BLaER1 treated with 17β-estradiol and CSF1 and Interleukin-3, amounts not matched to agents 10 nM and 100 nM (cell line): ENCODE results near the gene FOXN3.

Experiments used
- H3K27ac ChIP-seq, 11 experiments: shearing (Covaris generic); formaldehyde crosslinking; 2 replicates each; pipeline ENCODE4 v1.8.1; 2022
- H3K27me3 ChIP-seq, 11 experiments: shearing (Covaris generic); formaldehyde crosslinking; 2 replicates each; pipeline ENCODE4 v1.8.1; 2022
- H3K36me3 ChIP-seq, 11 experiments: shearing (Covaris generic); formaldehyde crosslinking; 2 replicates each; pipeline ENCODE4 v1.8.1; 2022
- H3K4me1 ChIP-seq, 10 experiments: shearing (Covaris generic); formaldehyde crosslinking; 2 replicates each; pipeline ENCODE4 v1.8.1; 2022
- H3K4me2 ChIP-seq, 11 experiments: shearing (Covaris generic); formaldehyde crosslinking; 2 replicates each; pipeline ENCODE4 v1.8.1; 2022
- H3K4me3 ChIP-seq, 10 experiments: shearing (Covaris generic); formaldehyde crosslinking; 2 replicates each; pipeline ENCODE4 v1.8.1; 2022
- H3K9ac ChIP-seq, 11 experiments: shearing (Covaris generic); formaldehyde crosslinking; 2 replicates each; pipeline ENCODE4 v1.8.1; 2022
- H3K9me3 ChIP-seq, 11 experiments: shearing (Covaris generic); formaldehyde crosslinking; replicated peaks in 1 of 11; 2 replicates each; pipeline ENCODE4 v1.8.1; 2022
- H4K20me1 ChIP-seq, 11 experiments: shearing (Covaris generic); formaldehyde crosslinking; 2 replicates each; pipeline ENCODE4 v1.8.1; 2022
- Cebpa-rat ChIP-seq, 11 experiments: shearing (Covaris generic); IDR thresholded peaks; 2 replicates each; pipeline ENCODE4 v1.8.1; 2022

Gene FOXN3

DNA sequence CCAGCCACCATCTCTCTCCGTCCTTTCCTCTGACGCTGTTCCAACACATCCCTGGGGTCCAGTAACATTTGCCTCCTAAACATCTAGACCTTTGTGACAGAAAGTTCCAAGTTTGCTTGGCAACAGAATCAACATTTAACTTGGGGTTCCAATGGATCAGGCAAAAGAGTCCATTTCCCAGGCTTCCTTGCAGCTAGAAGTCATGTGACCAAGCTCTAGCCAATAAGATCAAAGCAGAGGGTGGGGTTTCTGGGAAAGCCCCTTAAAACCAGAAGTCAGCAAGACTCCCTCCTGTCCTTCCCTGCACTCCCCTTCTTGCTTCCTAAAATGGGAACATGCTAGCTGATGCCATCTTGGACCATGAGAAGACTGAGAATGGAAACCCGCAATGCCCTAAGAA, 14.7 kb downstream of the FOXN3 start:
- peaks cover 31 to 86% (median 70%) of the 10 kb centered on the region in 11 experiments; a peak in 20 of 22 replicates for H4K20me1 ChIP-seq
- H3K4me2 ChIP-seq = peak overlapping the region in 10 of 11 experiments; percentile 3 to 52 (median 24); a peak in 16 of 22 replicates
- H3K9me3 ChIP-seq = peaks cover 0 to 20% (median 11%) of the 10 kb centered on the region in 11 experiments; a peak in 14 of 22 replicates
- H3K27ac ChIP-seq = no peak overlapping the region
- no peak overlapping the region for H3K4me3 ChIP-seq
- TF ChIP-seq Cebpa-rat (IDR thresholded peaks at IDR 0.05) = no peak
- H3K9ac ChIP-seq = no peak overlapping the region
- H3K36me3 ChIP-seq = peaks cover 36 to 71% (median 55%) of the 10 kb centered on the region in 11 experiments
- no peaks in the 10 kb centered on the region for H3K27me3 ChIP-seq
- H3K4me1 ChIP-seq = peaks cover 43 to 70% (median 58%) of the 10 kb centered on the region in 10 experiments

DNA sequence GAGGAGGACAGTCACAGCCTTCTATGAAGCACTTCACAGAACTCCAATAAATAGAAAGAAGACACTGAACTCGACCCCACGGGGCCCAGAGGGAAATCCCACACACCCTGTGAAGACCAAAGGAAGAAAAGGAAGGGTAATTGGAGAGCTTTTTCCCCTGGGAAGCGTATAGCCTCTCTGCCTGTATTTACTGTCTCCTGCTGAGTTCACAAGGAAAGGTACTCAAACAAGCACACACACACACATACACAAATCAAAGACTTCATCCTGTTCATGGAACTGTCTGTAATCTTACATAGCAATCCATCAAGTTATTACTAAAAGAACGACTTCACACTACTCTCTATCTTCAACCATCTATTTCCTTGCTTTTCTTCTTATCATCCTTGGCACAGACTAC, 15.3 kb downstream of the FOXN3 start:
- Histone ChIP-seq H3K4me2 (peak overlapping the region in 9 of 11 experiments; percentile 3 to 52 (median 19); a peak in 10 of 22 replicates), H3K27ac (no peak overlapping the region; a peak in 1 of 22 replicates), H3K9ac (no peak overlapping the region), H3K9me3 (peaks cover 0 to 20% (median 11%) of the 10 kb centered on the region in 11 experiments; a peak in 14 of 22 replicates), H3K4me1 (peaks cover 38 to 65% (median 53%) of the 10 kb centered on the region in 10 experiments), H3K4me3 (no peak overlapping the region), H3K36me3 (peaks cover 36 to 71% (median 52%) of the 10 kb centered on the region in 11 experiments), H3K27me3 (no peaks in the 10 kb centered on the region), H4K20me1 (peaks cover 31 to 86% (median 71%) of the 10 kb centered on the region in 11 experiments; a peak in 20 of 22 replicates)
- TF ChIP-seq Cebpa-rat (IDR thresholded peaks at IDR 0.05) = no peak

DNA sequence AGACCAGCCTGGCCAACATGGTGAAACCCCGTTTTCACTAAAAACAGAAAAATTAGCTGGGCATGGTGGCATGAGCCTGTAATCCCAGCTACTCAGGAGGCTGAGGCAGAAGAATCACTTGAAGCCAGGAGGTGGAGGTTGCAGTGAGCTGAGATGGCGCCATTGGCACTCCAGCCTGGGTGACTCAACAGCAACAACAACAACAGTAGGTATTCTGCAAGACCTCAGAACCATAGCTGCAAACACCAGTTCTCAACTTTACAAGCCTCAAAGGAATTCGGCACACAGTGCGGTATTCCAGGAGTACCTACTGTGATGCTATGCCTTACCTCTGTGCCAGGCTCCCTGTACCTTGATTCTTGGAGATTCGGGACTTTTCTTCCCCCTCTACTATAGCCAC, 15.8 kb downstream of the FOXN3 start:
- TF ChIP-seq Cebpa-rat (IDR thresholded peaks at IDR 0.05) = no peak
- no peak overlapping the region for H3K27ac ChIP-seq
- H3K9ac ChIP-seq = no peak overlapping the region
- no peaks in the 10 kb centered on the region for H3K27me3 ChIP-seq
- peaks cover 32 to 87% (median 71%) of the 10 kb centered on the region in 11 experiments; a peak in 20 of 22 replicates for H4K20me1 ChIP-seq
- H3K4me1 ChIP-seq = peaks cover 33 to 62% (median 50%) of the 10 kb centered on the region in 10 experiments
- peaks cover 0 to 20% (median 11%) of the 10 kb centered on the region in 11 experiments; a peak in 14 of 22 replicates for H3K9me3 ChIP-seq
- H3K4me2 ChIP-seq = peak overlapping the region in 8 of 11 experiments; percentile 6 to 52 (median 24); a peak in 5 of 22 replicates
- no peak overlapping the region for H3K4me3 ChIP-seq
- peaks cover 36 to 69% (median 52%) of the 10 kb centered on the region in 11 experiments for H3K36me3 ChIP-seq

DNA sequence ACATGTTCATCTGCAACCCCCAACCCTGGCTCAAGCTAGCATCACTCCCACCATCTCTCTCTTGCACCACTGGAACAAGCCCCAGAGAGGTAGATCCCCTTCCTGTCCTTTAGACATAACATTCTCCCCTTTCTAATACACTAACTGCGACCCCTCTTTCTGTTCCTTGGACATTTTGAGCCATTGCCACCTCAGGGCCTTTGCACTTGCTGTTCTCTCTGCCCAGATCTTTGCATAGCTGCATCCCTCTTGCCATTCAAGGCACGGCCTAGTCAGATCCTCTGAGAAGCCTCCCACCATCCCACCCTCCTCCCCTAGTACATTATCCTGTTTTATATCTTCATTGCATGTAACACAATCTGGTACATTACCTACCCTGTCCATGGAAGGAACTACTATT, 16.5 kb downstream of the FOXN3 start:
- H3K27me3 ChIP-seq = no peaks in the 10 kb centered on the region
- H3K4me1 ChIP-seq = peaks cover 33 to 65% (median 53%) of the 10 kb centered on the region in 10 experiments
- peaks cover 0 to 20% (median 11%) of the 10 kb centered on the region in 11 experiments; a peak in 14 of 22 replicates for H3K9me3 ChIP-seq
- no peak for TF ChIP-seq Cebpa-rat (IDR thresholded peaks at IDR 0.05)
- no peak overlapping the region for H3K9ac ChIP-seq
- no peak overlapping the region for H3K4me3 ChIP-seq
- peak overlapping the region in 6 of 11 experiments; percentile 3 to 55 (median 35); a peak in 9 of 22 replicates for H3K4me2 ChIP-seq
- peaks cover 29 to 62% (median 46%) of the 10 kb centered on the region in 11 experiments for H3K36me3 ChIP-seq
- H4K20me1 ChIP-seq = peaks cover 35 to 87% (median 70%) of the 10 kb centered on the region in 11 experiments; a peak in 20 of 22 replicates
- H3K27ac ChIP-seq = peak overlapping the region in 2 of 11 experiments; percentile 38; a peak in 3 of 22 replicates

DNA sequence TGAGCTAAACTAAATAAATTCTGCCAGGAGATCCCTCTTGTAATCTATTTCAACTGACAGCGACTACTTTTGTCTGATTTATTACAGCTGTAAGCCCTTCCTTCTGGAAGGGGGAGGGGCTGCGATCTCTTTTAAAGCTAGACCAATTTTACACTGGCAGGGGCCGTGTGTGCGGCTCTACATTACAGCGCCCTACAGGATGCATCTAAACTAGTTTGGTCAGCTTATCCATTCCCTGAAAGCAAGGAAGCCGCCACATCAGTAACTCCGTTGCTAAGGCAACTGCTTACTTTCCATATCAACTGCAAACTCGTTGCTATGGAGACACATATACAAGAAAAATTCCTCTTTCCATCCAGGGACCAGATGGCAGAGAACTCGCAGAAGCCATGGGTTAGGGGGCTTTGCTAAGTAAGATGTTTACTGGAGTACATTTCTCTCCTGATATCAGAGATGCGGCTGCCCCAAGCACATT, 17.4 kb downstream of the FOXN3 start:
- H3K9me3 ChIP-seq = peaks cover 0 to 20% (median 11%) of the 10 kb centered on the region in 11 experiments; a peak in 13 of 22 replicates
- no peak overlapping the region for H3K4me3 ChIP-seq
- H3K9ac ChIP-seq = no peak overlapping the region
- H3K36me3 ChIP-seq = peaks cover 20 to 56% (median 37%) of the 10 kb centered on the region in 11 experiments
- peak overlapping the region in 3 of 11 experiments; percentile 24 to 38 (median 38); a peak in 4 of 22 replicates for H3K27ac ChIP-seq
- H3K27me3 ChIP-seq = no peaks in the 10 kb centered on the region
- H3K4me2 ChIP-seq = peak overlapping the region in 8 of 11 experiments; percentile 2 to 55 (median 32); a peak in 12 of 22 replicates
- TF ChIP-seq Cebpa-rat (IDR thresholded peaks at IDR 0.05) = no peak
- H4K20me1 ChIP-seq = peaks cover 35 to 93% (median 70%) of the 10 kb centered on the region in 11 experiments; a peak in 20 of 22 replicates
- peaks cover 38 to 73% (median 58%) of the 10 kb centered on the region in 10 experiments for H3K4me1 ChIP-seq

DNA sequence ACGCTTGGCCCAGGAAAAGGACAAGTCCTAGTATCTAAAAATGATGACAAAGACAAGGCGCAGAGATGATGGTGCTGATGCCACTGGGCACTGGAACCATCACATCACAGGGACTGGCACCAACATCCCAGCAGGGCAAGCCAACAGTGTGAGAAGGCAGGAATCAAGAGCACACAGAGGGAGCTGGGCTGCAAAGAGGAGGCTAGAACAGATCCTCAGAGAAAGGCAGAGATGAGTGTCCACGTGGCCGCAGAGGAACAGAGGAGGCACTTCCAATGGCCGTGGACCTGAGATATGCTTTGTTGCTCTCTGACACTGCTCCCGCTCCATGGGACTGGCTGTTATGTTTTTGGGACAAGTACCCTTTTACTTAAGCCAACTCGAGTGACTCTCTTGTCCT, 17.9 kb downstream of the FOXN3 start:
- no peak overlapping the region for H3K4me3 ChIP-seq
- no peaks in the 10 kb centered on the region for H3K27me3 ChIP-seq
- H4K20me1 ChIP-seq = peaks cover 35 to 97% (median 70%) of the 10 kb centered on the region in 11 experiments; a peak in 20 of 22 replicates
- H3K4me1 ChIP-seq = peaks cover 38 to 75% (median 63%) of the 10 kb centered on the region in 10 experiments
- no peak for TF ChIP-seq Cebpa-rat (IDR thresholded peaks at IDR 0.05)
- peak overlapping the region in 6 of 11 experiments; percentile 2 to 55 (median 38); a peak in 10 of 22 replicates for H3K4me2 ChIP-seq
- H3K9me3 ChIP-seq = peaks cover 0 to 20% (median 11%) of the 10 kb centered on the region in 11 experiments; a peak in 13 of 22 replicates
- no peak overlapping the region for H3K9ac ChIP-seq
- peaks cover 17 to 56% (median 32%) of the 10 kb centered on the region in 11 experiments; a peak in 21 of 22 replicates for H3K36me3 ChIP-seq
- peak overlapping the region in 2 of 11 experiments; percentile 24 to 38; a peak in 2 of 22 replicates for H3K27ac ChIP-seq

DNA sequence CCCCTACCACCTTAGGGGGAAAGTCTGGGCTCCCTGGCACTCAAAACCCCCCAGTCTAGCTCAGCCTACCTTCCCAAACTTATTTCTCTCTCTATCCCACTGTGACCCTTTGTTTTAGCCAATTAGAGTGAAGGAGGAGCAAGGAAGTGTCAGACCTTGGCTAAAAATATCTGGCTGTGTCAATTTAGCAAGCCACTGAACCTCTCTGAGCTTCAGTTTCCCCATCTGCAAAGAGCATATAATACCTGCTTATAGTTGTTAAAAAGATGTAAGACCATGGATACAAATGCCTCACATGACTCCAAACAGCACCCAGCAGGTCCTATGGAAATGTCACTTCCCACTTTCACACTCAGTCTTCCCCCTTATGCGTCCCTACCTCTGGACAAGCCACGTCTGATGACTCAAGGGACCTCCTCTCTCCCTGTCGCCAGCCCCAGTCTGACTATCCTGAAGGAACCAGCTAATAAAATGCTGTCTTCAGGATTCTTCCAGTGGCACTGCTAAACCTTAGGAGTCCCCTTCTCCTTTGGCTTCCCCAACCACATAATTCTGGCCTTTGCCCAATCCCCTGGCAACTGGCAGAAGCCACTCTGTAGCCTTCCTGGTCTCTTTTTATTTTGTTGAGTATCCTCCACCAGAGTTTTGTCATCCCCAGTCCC, 19.3 kb downstream of the FOXN3 start:
- Histone ChIP-seq H3K9ac (no peak overlapping the region), H3K4me1 (peaks cover 40 to 78% (median 68%) of the 10 kb centered on the region in 10 experiments), H3K36me3 (peaks cover 6 to 44% (median 20%) of the 10 kb centered on the region in 11 experiments; a peak in 18 of 22 replicates), H3K4me3 (no peak overlapping the region), H3K27me3 (no peaks in the 10 kb centered on the region), H3K27ac (0 out of 22 replicates have a peak overlapping the region, but pooled peaks of 1 of the 11 experiments have one; percentile 7), H3K9me3 (peaks cover 0 to 5% (median 0%) of the 10 kb centered on the region in 11 experiments; a peak in 4 of 22 replicates), H3K4me2 (peak overlapping the region in 5 of 11 experiments; percentile 10 to 59 (median 44); a peak in 9 of 22 replicates), H4K20me1 (peaks cover 36 to 100% (median 79%) of the 10 kb centered on the region in 11 experiments; a peak in 20 of 22 replicates)
- no peak for TF ChIP-seq Cebpa-rat (IDR thresholded peaks at IDR 0.05)

DNA sequence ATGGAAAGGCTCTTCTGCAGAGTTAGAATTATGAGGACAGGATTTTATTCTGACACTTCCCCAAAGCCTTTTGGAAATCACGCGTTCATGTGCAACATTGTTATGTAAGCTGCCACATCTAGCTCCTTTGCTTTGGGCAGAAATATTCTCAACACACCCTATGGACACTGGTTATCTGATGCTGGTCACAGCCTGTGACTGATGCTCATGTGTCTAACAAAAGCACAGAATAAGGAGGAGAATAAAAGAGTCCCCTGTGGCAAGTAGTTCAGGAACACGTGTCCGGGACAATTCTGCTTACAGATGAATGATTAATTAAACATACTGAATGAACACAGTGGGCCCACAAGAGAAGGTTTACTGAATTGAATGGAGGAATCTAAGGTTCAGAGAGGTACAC, 22.1 kb downstream of the FOXN3 start:
- peak overlapping the region in 2 of 11 experiments; percentile 14 to 24; a peak in 1 of 22 replicates for H3K4me2 ChIP-seq
- H3K9me3 ChIP-seq = no peaks in the 10 kb centered on the region
- H3K4me1 ChIP-seq = peaks cover 22 to 59% (median 47%) of the 10 kb centered on the region in 10 experiments
- no peaks in the 10 kb centered on the region for H3K27me3 ChIP-seq
- H3K4me3 ChIP-seq = no peak overlapping the region
- TF ChIP-seq Cebpa-rat (IDR thresholded peaks at IDR 0.05) = no peak
- H4K20me1 ChIP-seq = peaks cover 47 to 97% (median 74%) of the 10 kb centered on the region in 11 experiments; a peak in 20 of 22 replicates
- no peak overlapping the region for H3K27ac ChIP-seq
- peaks cover 0 to 39% (median 8%) of the 10 kb centered on the region in 11 experiments; a peak in 9 of 22 replicates for H3K36me3 ChIP-seq
- no peak overlapping the region for H3K9ac ChIP-seq
